PC-3 (cell line): Measurements from ENCODE around the gene FBXO10. TPM values are rescaled to one million over a fixed set of nuclear protein-coding genes. Genes with fewer than 3 reads are reported as not detected.

ENCODE experiments used
- ATAC-seq: fragments of 200-7000 bp; cut with Tn5 transposase; 2 replicates; pipeline ENCODE4 v1.9.1; 2020; ENCODE audit warnings: mild to moderate bottlenecking, moderate library complexity
- BruUV-seq: library from RNA; stranded (reverse); fragments of 400-500 nt; replicated peaks from 2 replicates; lab custom pipeline; 2021; lab: Mats Ljungman, UMichigan
- CTCF ChIA-PET: fragments of 300-600 bp; sonication (Branson Sonifier 250); formaldehyde crosslinking; loops from one replicate; lab custom pipeline; 2022; ENCODE audit warnings: antibody characterized with exemption; lab: Charles Lee
- POLR2A ChIA-PET: fragments of 300-600 bp; sonication (Branson Sonifier 250); formaldehyde crosslinking; loops from one replicate; lab custom pipeline; 2022; ENCODE audit warnings: antibody characterized with exemption; ENCODE audit not compliant: unreplicated experiment; lab: Charles Lee
- DNase-seq: peaks from one replicate; pipeline ENCODE4 v3.0.0-alpha.2; 2015
- H2AFZ ChIP-seq: fragments of 300-600 bp; sonication (generic); 2 replicates; pipeline ENCODE4 v1.6.0; 2016; ENCODE audit warnings: antibody characterized with exemption, low read length
- H3F3A ChIP-seq: fragments of 300-600 bp; sonication (generic); one replicate; pipeline ENCODE4 v1.6.0; 2017; ENCODE audit warnings: antibody characterized with exemption, low read length, control low read depth, mild to moderate bottlenecking; ENCODE audit not compliant: unreplicated experiment
- H3K27ac ChIP-seq: fragments of 300-600 bp; sonication (generic); 2 replicates; pipeline ENCODE4 v1.5.1; 2016; ENCODE audit warnings: mild to moderate bottlenecking, low read length
- H3K27me3 ChIP-seq: fragments of 300-600 bp; sonication (generic); 2 replicates; pipeline ENCODE4 v1.6.1; 2016; ENCODE audit warnings: low read length, mixed read lengths
- H3K36me3 ChIP-seq: fragments of 300-600 bp; sonication (generic); 2 replicates; pipeline ENCODE4 v1.6.1; 2016; ENCODE audit warnings: low read depth, mixed run types, low read length, mixed read lengths
- H3K4me1 ChIP-seq: fragments of 300-600 bp; sonication (generic); 2 replicates; pipeline ENCODE4 v1.5.1; 2016; ENCODE audit warnings: low read length; ENCODE audit not compliant: insufficient read depth
- H3K4me2 ChIP-seq: fragments of 300-600 bp; sonication (generic); 2 replicates; pipeline ENCODE4 v1.6.0; 2016; ENCODE audit warnings: low read length
- H3K4me3 ChIP-seq: fragments of 300-600 bp; sonication (generic); 2 replicates; pipeline ENCODE4 v1.5.1; 2016; ENCODE audit warnings: mild to moderate bottlenecking, low read length, mixed read lengths
- H3K79me2 ChIP-seq: fragments of 300-600 bp; sonication (generic); 2 replicates; pipeline ENCODE4 v1.6.1; 2017; ENCODE audit warnings: low read length, mixed read lengths
- H3K9ac ChIP-seq: fragments of 300-600 bp; sonication (generic); 2 replicates; pipeline ENCODE4 v1.6.0; 2016; ENCODE audit warnings: mild to moderate bottlenecking, low read length
- H3K9me2 ChIP-seq: fragments of 300-600 bp; sonication (generic); replicated peaks from 2 replicates; pipeline ENCODE4 v1.6.1; 2016; ENCODE audit warnings: mixed run types, low read length, mixed read lengths
- H3K9me3 ChIP-seq: fragments of 300-600 bp; sonication (generic); 2 replicates; pipeline ENCODE4 v1.6.1; 2016; ENCODE audit warnings: low read length, mixed read lengths
- H4K20me1 ChIP-seq: fragments of 300-600 bp; sonication (generic); 2 replicates; pipeline ENCODE4 v1.6.1; 2016; ENCODE audit warnings: low read length, mixed read lengths
- EZH2 ChIP-seq: fragments of 300-600 bp; sonication (generic); IDR thresholded peaks from one replicate; pipeline ENCODE4 v1.6.1; 2017; ENCODE audit warnings: antibody characterized with exemption, mild to moderate bottlenecking, low read length; ENCODE audit not compliant: unreplicated experiment
- EZH2phosphoT487 ChIP-seq: fragments of 300-600 bp; sonication (generic); IDR thresholded peaks from 2 replicates; pipeline ENCODE4 v1.6.1; 2018; ENCODE audit warnings: mild to moderate bottlenecking, antibody characterized with exemption, low read length, borderline replicate concordance
- intact Hi-C: fragments of 100-400 bp; cut with micrococcal nuclease; formaldehyde crosslinking; loops from 2 replicates; pipeline ENCODE4 v1.9.0; 2023
- total RNA-seq: library from RNA; depleted of rRNA; stranded (reverse); fragments of >200 nt; gene quantifications from 2 replicates; pipeline ENCODE4 v1.2.3, GENCODE V29; 2014
- TF ChIP-seq, protein P1 (sequence below): fragments of 300-600 bp; sonication (generic); conservative IDR thresholded peaks from 2 replicates; pipeline ENCODE4 v1.5.1; 2017; ENCODE audit warnings: antibody characterized with exemption, low read depth, mild to moderate bottlenecking, low read length

The FBXO10 gene
- total RNA-seq, 1 experiment from 2014 or later: 2.6 TPM

DNA sequence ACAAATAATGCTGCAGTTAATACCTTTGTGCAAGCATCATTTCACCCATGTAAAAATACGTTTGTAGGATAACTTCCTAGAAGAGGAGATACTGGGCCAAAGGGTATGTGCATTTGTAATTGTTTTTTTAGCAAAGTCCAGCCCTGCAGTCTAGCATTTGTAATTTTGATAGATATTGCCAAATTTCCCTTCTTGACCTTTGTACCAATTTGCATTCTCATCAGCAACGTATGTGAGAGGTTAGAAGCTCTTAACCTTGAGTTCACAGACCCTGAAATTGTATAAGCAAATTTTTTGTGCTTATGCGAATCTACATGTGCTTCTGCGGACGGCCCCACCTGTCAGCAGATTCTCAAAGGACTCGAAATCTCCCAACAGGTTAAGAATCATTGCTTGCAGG, 34.8 kb upstream of the FBXO10 start:
- ATAC-seq (no peak), DNase-seq (no peak)
- POLR2A ChIA-PET: no interaction called here
- Histone ChIP-seq H3K4me2 (no peak overlapping the region), H3K9me3 (no peaks in the 10 kb centered on the region), H3F3A (no peaks in the 10 kb centered on the region), H4K20me1 (no peaks in the 10 kb centered on the region), H3K9ac (no peak overlapping the region), H3K27ac (no peak overlapping the region), H3K4me3 (no peak overlapping the region), H3K36me3 (no peaks in the 10 kb centered on the region), H3K4me1 (no peaks in the 10 kb centered on the region), H2AFZ (no peak overlapping the region), H3K27me3 (peaks cover 11% of the 10 kb centered on the region; the same call in 1 of the 2 replicates), H3K79me2 (no peaks in the 10 kb centered on the region), H3K9me2 (no peaks in the 10 kb centered on the region)
- CTCF ChIA-PET: no interaction called here
- intact Hi-C loops: no loop called here
- TF ChIP-seq, protein P1, sequence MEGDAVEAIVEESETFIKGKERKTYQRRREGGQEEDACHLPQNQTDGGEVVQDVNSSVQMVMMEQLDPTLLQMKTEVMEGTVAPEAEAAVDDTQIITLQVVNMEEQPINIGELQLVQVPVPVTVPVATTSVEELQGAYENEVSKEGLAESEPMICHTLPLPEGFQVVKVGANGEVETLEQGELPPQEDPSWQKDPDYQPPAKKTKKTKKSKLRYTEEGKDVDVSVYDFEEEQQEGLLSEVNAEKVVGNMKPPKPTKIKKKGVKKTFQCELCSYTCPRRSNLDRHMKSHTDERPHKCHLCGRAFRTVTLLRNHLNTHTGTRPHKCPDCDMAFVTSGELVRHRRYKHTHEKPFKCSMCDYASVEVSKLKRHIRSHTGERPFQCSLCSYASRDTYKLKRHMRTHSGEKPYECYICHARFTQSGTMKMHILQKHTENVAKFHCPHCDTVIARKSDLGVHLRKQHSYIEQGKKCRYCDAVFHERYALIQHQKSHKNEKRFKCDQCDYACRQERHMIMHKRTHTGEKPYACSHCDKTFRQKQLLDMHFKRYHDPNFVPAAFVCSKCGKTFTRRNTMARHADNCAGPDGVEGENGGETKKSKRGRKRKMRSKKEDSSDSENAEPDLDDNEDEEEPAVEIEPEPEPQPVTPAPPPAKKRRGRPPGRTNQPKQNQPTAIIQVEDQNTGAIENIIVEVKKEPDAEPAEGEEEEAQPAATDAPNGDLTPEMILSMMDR: no peak
- TF ChIP-seq EZH2 (no peak), EZH2phosphoT487 (no peak)
- no TSS peak for BruUV-seq

DNA sequence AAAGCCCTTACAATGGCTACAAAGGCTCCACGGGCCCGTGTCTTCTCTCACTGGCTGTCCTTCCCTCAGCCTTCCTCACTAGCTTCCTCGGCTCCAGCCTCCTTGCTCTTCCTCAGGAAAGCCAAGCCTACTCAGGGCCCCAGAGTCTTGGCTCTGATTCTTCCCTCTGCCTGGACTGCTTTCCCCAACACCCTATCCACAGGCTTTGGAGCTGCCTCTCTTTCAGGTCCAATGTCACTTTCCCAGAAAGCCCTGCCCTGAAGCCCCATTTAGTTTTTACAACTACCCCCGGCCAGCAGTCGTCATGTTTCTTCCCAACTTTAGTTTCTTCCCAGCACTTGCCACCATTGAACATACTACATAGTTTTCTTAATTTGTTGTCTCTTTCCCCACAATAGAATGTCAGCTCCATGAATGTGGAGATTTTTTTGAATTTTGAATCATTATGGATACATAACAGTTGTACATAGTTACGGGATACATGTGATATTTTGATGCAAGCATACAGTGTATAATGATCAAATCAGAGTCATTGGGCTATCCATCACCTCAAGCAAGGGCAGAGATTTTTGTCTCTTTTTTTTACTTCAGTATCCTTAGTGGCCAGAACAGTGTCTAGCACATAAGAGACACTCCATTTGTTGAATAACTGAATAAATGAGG, 33.7 kb upstream of the FBXO10 start:
- Histone ChIP-seq H3K9me2 (no peaks in the 10 kb centered on the region), H3K9me3 (no peaks in the 10 kb centered on the region), H3K79me2 (no peaks in the 10 kb centered on the region), H3K4me1 (no peaks in the 10 kb centered on the region), H3K4me3 (no peak overlapping the region), H3K27me3 (peaks cover 11% of the 10 kb centered on the region; the same call in 1 of the 2 replicates), H2AFZ (no peak overlapping the region), H4K20me1 (no peaks in the 10 kb centered on the region), H3K9ac (no peak overlapping the region), H3K27ac (no peak overlapping the region), H3K36me3 (no peaks in the 10 kb centered on the region), H3F3A (no peaks in the 10 kb centered on the region), H3K4me2 (no peak overlapping the region)
- DNase-seq (no peak), ATAC-seq (no peak)
- no TSS peak for BruUV-seq
- ChIA-PET POLR2A (no interaction called here), CTCF (no interaction called here)
- TF ChIP-seq, protein P1: no peak
- no peak for TF ChIP-seq EZH2phosphoT487
- no peak for TF ChIP-seq EZH2
- intact Hi-C loops: no loop called here

DNA sequence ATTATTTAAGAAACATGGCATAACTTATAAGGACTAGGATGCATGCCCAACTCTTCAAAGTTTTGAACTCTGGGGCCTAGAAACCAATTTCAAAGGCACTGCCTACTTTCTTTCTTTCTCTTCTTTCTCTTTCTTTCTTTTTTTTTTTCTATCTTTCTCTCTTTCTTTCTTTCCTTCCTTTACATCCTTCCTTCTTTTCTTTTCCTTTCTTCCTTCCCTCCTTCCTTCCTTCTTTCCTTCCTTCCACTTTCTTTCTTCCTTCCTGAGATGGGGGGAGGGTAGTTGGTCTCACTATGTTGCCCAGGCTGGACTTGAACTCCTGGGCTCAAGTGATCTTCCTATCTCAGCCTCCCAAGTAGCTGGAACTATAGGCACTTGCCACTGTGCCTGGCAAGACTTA, 32.1 kb upstream of the FBXO10 start:
- Histone ChIP-seq H3K9me3 (no peaks in the 10 kb centered on the region), H3K27ac (no peak overlapping the region), H3K9me2 (no peaks in the 10 kb centered on the region), H4K20me1 (no peaks in the 10 kb centered on the region), H3K9ac (no peak overlapping the region), H3F3A (no peaks in the 10 kb centered on the region), H3K36me3 (no peaks in the 10 kb centered on the region), H3K4me1 (peaks cover 2% of the 10 kb centered on the region), H3K4me2 (no peak overlapping the region), H3K27me3 (peaks cover 11% of the 10 kb centered on the region; the same call in 1 of the 2 replicates), H3K79me2 (no peaks in the 10 kb centered on the region), H3K4me3 (no peak overlapping the region), H2AFZ (no peak overlapping the region)
- ATAC-seq (no peak), DNase-seq (no peak)
- CTCF ChIA-PET: no interaction called here
- TF ChIP-seq EZH2 (no peak), EZH2phosphoT487 (no peak)
- TF ChIP-seq, protein P1: no peak
- BruUV-seq: no TSS peak
- intact Hi-C loops: no loop called here
- POLR2A ChIA-PET: no interaction called here
